Measurements from ENCODE around the gene LYSET. TPM values are rescaled to one million over a fixed set of nuclear protein-coding genes. Genes with fewer than 3 reads are reported as not detected.
A peak's percentile ranks its signal among the peaks of the same experiment; 100 is the strongest.
"Not testable (repeated sequence)": the region's sequence is repeated elsewhere in the genome, so short reads cannot be mapped to it uniquely, and the experiment has no call there.

Gene LYSET
- total RNA-seq, 1 experiment from 2014 or later, result 28.7 TPM

DNA sequence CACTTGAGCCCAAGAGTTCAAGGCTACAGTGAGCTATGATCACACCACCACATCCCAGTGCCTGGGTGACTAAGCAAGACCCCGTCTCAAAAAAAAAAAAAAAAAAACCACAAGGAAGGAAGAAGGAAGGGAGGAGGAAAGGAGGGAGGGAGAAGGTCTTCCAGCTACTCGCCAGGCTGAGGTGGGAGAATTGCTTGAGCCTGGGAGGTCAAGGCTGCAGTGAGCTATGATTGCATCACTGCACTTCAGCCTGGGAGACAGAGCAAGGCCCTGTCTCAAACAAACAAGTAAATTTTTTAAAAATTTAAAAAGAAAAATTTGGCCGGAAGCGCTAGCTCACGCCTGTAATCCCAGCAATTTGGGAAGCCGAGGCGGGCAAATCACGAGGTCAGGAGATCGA lies 16.5 kb upstream of the LYSET start:
- DNase-seq (ENCODE audit: low spot score), result not testable (repeated sequence)

DNA sequence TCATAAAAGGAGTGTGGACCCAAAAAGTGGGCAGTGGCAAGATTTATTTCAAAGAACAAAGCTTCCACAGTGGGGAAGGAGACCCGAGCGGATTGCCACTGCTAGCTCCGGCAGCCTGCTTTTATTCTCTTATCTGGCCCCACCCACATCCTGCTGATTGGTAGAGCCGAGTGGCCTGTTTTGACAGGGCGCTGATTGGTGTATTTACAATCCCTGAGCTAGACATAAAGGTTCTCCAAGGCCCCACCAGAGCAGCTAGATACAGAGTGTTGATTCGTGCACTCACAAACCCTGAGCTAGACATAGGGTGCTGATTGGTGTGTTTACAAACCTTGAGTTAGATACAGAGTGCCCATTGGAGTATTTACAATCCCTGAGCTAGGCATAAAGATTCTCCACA lies 15.5 kb upstream of the LYSET start:
- not testable (repeated sequence) for DNase-seq (ENCODE audit: low spot score)

DNA sequence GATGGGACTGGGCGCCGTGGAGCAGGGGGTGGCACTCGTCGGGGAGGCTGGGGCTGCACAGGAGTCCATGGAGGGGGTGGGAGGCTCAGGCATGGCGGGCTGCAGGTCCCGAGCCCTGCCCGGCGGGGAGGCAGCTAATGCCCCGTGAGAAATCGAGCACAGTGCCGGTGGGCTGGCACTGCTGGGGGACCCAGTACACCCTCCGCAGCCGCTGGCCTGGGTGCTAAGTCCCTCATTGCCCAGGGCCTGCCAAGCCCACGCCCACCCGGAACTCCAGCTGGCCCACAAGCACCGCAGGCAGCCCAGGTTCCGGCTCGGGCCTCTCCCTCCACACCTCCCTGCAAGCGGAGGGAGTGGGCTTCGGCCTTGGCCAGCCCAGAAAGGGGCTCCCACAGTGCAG lies 15.0 kb upstream of the LYSET start:
- DNase-seq (ENCODE audit: low spot score), result not testable (repeated sequence)

DNA sequence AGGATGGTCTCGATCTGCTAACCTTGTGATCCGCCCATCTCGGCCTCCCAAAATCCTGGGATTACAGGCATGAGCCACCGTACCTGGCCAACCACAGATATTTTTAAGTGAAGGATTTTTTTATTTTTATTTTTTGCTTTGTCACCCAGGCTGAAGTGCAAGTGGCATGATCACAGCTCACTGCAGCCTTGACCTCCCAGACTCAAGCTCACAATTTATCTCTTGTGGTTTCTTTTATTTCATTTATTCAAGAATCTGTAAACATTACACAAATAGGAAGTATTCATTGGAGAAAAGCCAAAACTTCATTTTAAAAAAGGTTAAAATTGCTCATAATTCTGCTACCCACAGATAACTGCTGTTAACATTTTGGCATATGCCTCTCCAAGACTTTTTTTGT lies 13.7 kb upstream of the LYSET start:
- peak; percentile 65 for DNase-seq (ENCODE audit: low spot score)

DNA sequence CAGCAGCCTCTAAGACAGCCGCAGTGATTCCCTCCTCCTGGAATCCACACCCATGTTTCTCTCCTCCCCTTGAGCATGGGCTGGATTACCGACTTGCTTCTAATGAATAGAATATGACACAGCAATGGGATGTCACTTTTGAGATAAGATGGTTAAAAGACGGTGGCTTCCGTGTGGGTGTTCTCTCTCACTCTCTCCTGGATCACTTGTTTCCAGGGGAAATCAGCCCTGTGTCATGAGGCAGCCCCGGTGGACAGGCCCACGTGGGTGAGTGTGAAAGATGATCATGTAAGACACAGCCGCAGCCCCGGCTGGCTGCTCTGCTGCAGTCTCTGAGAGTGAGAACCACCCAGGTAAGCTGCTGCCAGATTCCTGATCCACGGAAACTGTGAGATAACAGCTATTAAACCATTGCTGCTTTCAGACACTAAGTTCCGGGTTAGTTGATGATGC lies 11.1 kb upstream of the LYSET start:
- no peak for DNase-seq (ENCODE audit: low spot score)

DNA sequence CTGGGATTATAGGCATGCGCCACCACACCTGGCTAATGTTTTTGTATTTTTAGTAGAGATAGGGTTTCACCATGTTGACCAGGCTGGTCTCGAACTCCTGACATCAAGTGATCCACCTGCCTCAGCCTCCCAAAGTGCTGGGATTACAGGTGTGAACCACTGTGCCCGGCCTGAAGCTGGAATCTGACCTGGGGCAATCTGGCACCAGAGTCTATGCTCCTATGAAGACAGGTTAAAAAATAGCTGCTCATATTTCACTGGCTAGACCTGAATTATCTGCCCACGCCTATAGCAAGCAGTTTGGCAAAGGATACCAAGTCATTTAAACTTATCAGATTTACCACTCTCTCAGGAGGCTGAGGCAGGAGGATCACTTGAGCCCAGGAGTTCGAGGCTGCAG lies 10.4 kb upstream of the LYSET start:
- not testable (repeated sequence) for DNase-seq (ENCODE audit: low spot score)

DNA sequence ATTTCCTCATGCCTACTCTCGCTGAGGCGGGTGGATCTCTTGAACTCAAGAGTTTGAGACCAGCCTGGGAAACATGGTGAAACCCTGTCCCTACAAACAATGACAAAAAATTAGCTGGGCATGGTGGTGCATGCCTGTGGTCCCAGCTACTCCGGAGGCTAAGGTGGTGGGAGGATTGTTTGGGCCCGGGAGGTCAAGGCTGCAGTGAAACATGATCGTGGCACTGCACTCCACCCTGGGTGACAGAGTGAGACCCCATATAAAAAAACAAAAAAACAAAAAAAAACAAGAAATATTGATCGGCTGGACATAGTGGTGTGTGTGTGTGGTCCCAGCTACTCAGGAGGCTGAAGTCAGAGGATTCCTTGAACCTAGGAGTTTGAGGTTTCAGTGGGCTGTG lies 9.6 kb upstream of the LYSET start:
- no peak for DNase-seq (ENCODE audit: low spot score)

DNA sequence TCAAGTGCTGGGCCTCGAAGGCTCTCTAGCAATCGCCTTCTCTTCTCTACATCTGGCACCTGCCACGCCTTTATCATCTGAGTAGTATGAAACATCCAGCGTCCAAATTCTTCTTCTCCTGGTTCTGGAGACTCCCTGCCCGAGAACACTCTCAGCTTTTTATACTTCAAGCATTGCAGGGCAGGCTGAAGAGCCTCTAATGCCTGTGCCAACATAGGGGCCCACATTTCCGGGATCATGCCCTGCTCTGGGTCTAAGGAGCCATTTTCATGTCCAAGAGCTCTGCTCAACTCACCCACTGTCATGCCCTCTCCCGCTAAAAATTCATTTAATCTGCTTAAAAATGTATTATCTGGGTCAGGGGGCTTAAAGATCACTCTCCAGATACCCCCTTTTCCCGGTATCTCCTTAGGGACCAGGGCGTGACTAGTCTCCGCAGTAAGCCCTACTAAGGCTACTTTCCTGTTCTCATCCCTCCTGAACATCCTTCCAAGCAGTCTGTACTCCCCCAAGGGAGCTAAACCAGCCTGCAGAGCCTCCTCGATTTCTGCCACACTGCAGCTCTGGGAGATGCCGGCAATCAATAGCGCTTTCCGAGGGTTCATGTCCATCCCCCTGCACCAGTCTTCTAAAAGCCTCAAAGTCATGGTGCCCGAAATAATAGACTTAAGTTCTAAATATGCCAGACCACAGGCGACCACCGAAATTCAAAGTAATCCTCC lies 1.4 kb upstream of the LYSET start:
- DNase-seq (ENCODE audit: low spot score), result no peak

DNA sequence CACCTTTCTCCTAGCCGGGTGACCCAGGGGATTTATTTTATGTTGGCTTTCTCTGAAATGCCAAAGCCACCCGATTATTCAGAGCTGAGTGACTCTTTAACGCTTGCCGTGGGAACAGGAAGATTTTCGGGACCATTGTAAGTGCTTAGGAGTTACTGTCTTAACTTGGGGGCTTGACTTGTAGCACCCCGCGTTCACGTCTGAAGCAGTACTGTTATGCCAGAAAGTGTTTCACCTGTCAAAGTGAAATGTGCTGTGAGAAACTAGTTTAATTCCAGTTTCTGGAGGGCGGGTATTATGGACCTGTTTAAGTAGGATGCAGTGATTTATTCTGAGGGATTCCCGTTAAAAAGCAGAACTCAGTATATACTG lies 218 bp downstream of the LYSET start:
- no peak for DNase-seq (ENCODE audit: low spot score)

DNA sequence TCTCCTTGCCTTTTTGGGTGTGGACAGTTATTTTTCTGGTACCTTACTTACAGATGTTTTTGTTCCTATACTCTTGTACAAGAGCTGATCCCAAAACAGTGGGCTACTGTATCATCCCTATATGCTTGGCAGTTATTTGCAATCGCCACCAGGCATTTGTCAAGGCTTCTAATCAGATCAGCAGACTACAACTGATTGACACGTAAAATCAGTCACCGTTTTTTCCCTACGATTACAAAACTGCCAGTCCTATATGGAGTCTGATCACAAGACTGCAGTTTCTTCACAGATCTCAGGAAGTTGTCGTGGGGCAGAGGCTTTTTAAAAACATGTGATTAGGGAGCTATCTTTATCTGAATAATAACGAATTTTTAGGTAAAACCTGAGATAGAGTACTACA lies 1.3 kb downstream of the LYSET start:
- DNase-seq (ENCODE audit: low spot score), result no peak

DNA sequence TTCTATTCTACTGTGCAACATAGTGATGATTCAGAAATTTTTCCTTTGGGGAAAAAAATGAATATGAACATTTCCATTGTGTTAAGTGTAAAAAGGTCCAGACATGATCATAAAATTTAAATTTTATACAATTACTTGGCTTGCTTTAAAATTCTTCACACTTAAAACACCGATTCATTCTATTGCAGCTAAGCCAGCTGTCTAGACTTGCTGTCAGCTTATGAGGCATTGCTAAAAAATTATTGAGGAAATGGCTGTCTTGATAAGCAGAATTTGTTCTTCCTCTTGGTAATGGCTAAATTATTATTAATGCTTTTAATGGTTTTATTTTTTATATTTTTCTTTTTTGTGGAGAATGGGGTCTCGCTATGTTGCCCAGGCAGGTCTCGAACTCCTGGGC lies 1.8 kb downstream of the LYSET start:
- no peak for DNase-seq (ENCODE audit: low spot score)

DNA sequence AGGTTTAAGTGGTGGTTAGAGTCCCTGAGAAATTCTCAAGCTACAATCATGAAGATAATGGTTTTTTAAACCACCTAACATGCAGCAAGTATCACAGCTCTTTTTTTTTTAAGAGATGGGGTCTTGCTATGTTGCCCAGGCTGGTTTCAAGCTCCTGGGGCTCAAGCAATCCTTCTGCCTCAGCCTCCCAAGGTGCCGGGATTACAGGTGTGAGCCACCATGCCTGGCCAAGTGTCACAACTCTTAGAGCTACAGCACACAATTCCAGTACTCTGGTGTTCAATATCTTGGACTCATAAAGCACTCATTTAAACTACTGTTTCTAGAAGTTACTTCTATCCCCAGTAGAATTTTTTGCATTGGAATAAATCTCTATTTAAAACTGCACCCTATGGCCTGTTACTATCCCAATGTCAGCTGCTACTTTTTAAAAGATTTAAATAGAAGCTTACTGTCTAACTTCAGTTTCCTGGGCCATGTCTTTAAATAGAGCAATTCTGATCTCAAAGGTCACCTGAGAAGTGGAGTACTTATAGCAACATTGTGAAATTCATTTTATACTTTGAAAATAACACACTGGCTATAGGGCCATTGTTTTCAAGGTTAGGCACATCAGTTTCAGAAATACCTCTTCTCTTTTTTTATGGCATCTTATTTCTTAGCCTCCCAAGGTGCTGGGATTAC lies 10.3 kb downstream of the LYSET start:
- no peak for DNase-seq (ENCODE audit: low spot score)

DNA sequence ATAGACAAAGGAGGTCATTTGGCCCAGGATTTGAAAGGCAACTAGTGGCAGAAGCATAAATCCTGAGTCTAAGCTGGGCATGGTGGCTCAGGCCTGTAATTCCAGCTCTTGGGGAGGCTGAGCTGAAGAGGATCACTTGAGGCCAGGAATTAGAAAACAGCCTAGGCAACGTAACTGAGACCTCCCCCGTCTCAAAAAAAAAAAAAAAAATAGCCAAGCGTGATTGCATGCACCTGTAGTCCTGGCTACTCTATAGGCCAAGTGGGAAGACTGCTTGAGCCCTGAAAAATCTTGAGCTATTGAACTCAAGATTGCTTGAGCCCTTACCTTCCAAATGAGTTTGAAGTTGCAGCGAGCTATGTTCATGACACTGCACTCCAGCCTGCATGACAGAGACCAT lies 13.9 kb downstream of the LYSET start:
- no peak for DNase-seq (ENCODE audit: low spot score)

DNA sequence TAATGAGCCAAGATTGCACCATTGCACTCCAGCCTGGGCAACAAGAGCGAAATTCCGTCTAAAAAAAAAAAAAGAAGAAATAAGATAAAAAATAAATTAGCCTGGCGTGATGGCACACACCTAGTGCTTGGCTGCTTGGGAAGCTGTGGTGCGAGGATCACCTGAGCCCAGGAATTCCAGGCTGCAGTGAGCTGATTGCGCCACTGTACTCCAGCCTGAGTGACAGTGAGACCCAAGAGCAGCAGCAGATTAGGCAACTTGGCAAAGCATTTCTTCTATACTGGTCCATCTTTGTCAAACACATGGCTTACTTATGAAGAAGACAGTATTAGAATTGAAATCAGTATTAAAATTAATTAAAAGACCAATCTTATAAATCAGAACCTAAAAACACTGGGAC lies 15.4 kb downstream of the LYSET start:
- DNase-seq (ENCODE audit: low spot score), result no peak

DNA sequence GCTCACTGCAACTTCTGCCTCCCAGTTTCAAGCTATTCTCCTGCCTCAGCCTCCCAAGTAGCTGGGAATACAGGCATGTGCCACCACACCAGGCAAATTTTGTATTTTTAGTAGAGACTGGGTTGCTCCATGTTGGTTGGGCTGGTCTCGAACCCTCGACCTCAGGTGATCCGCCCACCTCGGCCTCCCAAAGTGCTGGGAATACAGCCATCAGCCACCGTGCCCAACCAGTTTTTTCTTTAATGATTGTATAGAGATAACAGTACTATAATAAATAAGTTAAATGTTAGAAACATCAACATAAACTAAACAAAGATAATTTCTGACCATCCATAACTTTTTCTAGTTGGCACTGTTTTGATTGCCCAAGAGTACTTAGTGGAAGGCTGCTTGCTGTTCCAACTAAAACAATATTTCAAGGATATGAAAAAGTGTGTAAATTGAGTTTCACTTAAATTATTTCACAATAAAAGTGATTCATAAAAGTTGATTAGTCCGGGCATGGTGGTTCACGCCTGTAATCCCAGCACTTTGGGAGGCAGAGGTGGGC lies 16.1 kb downstream of the LYSET start:
- DNase-seq (ENCODE audit: low spot score), result no peak

DNA sequence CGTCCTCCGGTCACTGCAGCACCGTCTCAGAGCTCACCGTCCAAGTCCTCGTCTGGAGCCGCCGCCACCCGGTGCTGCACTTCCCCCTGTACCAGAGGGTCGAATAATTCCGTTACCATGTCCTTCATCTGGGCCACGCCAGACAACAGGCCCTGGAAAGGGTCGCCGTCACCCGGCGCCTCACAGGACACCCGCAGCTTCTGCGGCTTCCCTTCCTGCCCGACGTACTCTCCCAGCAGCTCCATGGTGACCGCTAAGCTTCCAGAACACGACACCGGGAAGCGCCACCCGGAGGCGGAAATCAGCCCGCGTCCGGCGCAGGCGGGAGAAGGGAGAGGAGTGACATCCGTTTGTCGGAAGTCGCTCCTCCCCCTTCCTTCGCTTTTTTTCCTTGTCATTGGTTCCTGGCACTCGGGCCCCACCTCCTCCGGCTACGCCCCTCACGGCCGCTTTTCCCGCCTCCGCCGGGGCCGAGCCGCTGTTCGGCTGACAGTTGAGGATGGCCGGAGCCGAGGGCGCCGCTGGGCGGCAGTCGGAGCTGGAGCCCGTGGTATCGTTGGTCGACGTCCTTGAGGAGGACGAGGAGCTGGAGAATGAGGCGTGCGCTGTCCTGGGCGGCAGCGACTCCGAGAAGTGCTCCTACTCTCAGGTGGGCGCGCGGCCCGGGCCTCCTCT lies 21.8 kb downstream of the LYSET start, which contains the start of the genes GON7 and UBR7:
GON7 (minus strand) TSS at position 273 of the 675 bp plus-strand sequence; CDS start at position 245, 28 bp downstream.
UBR7 (plus strand) TSS at position 464 of the 675 bp plus-strand sequence; CDS start at position 500, 36 bp downstream.
- DNase-seq (ENCODE audit: low spot score), result peak; percentile 97

DNA sequence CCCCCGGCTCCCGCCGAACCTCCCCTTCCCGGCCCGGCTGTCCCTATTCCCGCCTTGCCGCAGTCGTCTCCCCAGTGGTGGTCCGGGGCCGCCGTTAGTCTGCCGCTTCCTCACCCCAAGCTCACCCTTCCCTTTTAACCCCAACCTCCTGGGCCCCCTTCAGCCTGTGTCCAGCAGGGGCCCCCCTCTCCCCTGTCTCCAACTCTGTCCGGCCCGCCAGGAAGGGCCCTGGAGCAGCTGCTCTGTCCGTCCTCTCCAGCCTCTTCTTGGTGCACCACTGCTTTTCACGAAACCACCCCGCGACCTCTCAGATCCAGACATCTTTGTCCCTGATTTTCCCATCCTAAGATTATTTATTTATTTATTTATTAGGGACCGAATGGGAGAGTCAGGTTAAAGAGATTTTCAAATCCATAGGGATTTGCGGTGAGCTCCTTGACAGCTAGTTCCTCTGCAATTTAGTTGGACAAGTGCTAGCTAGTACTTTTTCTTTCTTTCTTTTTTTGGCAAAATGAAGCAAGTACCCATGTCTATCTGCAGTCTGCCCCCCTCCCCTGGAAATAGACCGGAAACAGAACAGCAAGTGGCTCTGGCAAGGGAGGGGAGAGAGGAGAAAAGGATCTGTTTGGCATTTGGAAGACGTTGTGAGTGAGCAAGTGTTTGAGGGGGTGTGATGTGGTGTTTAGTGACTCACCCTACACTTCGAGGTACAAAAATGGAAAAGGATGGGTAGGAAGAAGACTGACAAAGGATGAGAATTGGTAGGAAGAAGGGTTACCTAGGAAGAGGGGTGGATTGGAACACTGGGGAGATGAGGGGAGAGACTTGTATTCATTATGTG lies 22.6 kb downstream of the LYSET start:
- DNase-seq (ENCODE audit: low spot score), result no peak

DNA sequence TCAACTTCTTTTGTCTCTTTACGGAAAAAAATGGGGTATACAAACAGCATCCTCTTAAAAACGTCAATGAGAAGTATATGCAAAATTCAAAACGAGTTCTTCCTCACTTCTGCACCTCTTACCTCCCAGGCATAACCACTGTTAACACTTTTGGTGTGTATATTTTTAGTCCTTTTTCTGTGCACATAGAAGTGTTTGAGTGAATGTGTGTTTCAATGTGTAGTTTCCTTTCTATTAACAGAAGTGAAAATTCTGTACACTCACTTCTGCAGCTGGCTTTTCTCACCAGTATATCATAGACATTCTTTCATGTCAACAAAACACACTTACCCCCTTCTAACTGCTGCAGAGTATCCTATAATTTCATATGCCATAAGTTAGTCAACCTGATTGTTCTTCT lies 27.3 kb downstream of the LYSET start:
- no peak for DNase-seq (ENCODE audit: low spot score)

DNA sequence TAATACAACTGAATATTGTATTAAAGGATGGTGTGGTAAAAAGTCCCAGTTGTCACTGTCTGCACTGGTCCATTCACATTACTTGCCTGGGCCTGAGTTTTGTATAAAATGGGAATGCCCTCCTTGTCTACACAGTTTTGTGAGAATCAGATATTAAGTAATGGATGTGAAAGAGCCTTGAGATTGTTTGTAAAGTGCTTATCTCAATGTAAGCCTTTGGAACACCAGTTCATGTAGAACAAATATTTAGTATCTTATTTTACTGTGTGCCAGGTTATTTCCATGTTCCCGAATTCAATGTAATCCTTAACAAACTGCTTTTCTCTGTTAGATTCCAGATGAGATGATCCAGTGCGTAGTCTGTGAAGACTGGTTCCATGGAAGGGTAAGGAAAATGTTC lies 29.5 kb downstream of the LYSET start:
- no peak for DNase-seq (ENCODE audit: low spot score)

DNA sequence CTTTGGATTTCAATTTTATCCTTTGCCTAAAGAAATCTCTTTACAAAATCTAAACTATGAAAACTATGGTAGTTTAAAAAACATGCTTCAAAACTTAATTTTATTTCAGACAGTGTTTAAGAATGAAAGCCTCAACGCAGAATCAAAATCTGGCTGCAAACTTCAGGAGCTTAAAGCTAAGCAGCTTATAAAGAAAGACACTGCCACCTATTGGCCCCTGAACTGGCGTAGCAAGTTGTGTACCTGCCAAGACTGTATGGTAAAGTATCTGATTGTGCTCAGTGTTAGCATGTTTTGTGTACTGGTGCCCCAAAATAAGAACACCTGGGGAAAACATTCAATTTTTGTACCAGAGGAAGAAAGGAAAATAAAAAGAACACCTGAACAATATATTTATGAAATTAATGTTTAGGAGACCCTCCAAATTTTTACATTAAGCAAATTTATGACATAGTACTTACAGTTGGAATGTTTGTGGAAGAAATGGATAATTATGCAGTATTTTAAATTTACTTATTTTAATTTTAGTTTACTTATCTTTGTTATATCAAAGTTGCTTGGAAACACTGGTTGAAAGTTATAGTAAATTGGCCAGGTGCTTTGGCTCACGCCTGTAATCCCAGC lies 34.1 kb downstream of the LYSET start:
- peak; percentile 54 for DNase-seq (ENCODE audit: low spot score)

DNA sequence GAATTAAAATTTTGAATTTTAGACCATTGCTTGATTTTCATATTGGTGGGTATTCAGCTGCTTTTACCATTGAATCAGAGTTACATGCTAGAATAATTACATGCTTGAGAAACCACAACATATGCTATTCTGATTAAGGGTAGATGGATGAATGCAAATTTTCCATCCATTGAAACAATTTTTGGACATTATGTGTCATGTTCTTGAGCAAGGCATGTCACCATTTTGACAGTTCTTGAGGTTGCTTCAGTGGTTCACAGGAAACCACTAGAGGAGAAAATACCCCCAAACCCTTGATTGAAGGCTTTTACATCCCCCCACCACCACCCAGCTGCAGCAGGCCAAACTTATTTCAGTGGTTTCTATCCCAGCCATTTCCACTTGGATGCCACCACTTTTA lies 35.4 kb downstream of the LYSET start:
- no peak for DNase-seq (ENCODE audit: low spot score)

All from H4 (cell line).